Transverse colon (tissue), 4 donors: Measurements from ENCODE around the gene FLNA. TPM values are rescaled to one million over a fixed set of nuclear protein-coding genes. Genes with fewer than 3 reads are reported as not detected.
A peak's percentile ranks its signal among the peaks of the same experiment; 100 is the strongest.

ENCODE experiments used
- DNase-seq: peaks from one replicate; pipeline ENCODE4 v3.0.0-alpha.2; 2019
- H3K27ac ChIP-seq, 4 donors: fragments of 200-600 bp; sonication (generic); 2 replicates each; pipeline ENCODE4 v1.5.1; 2016 to 2018; ENCODE audit warnings: inconsistent platforms in 4 of 4
- H3K27me3 ChIP-seq: fragments of 200-600 bp; sonication (generic); 2 replicates; pipeline ENCODE4 v1.5.1; 2017; ENCODE audit warnings: inconsistent platforms
- H3K36me3 ChIP-seq, 4 donors: fragments of 200-600 bp; sonication (generic); 2 replicates each; pipeline ENCODE4 v1.5.1; 2017 to 2019; ENCODE audit warnings: inconsistent platforms in 4 of 4
- H3K4me1 ChIP-seq, 4 donors: fragments of 200-600 bp; sonication (generic); 2 replicates each; pipeline ENCODE4 v1.5.1; 2017 to 2020; ENCODE audit warnings: inconsistent platforms in 4 of 4
- H3K4me3 ChIP-seq, 4 donors: fragments of 200-600 bp; sonication (generic); 1 replicate in 1 of 4; 2 replicates in 3 of 4; pipeline versions ENCODE4 v1.5.1 to v1.6.1; 2017 to 2019; ENCODE audit warnings: inconsistent platforms in 4 of 4
- H3K9me3 ChIP-seq, 2 donors: fragments of 200-600 bp; sonication (generic); 2 replicates each; pipeline ENCODE4 v1.5.1; 2017 to 2019; ENCODE audit warnings: inconsistent platforms in 2 of 2
- CTCF ChIP-seq, 5 experiments: fragments of 200-600 bp in 3 of 5; fragments of 450-650 bp in 2 of 5; sonication (generic) in 3 of 5; IDR thresholded peaks; 1 replicate in 2 of 5; 2 replicates in 3 of 5; pipeline ENCODE4 v1.5.1; 2016 to 2017; ENCODE audit warnings: antibody characterized with exemption in 5 of 5, inconsistent platforms in 3 of 5, mild to moderate bottlenecking in 2 of 5, moderate library complexity in 1 of 5
- EP300 ChIP-seq: sonication (generic); formaldehyde crosslinking; IDR thresholded peaks from one replicate; pipeline ENCODE4 v1.6.1; 2017; ENCODE audit warnings: antibody characterized with exemption, low read depth
- POLR2A ChIP-seq: fragments of 450-650 bp; IDR thresholded peaks from one replicate; pipeline ENCODE4 v1.6.1; 2016; ENCODE audit warnings: antibody characterized with exemption, mild to moderate bottlenecking, moderate library complexity
- POLR2AphosphoS5 ChIP-seq, 3 donors: sonication (generic); formaldehyde crosslinking; IDR thresholded peaks; one replicate each; pipeline ENCODE4 v1.6.1; 2016; ENCODE audit warnings: antibody characterized with exemption in 3 of 3
- WGBS, 2 donors: methylation state at CpG; one replicate each; pipeline ENCODE4 v1.1.5; 2018; ENCODE audit warnings: low coverage in 1 of 2; 5-methylcytosine and 5-hydroxymethylcytosine counted together
- in situ Hi-C, 4 donors: fragments of 200-750 bp; cut with MboI; loops; one replicate each; pipeline versions ENCODE4 v1.15.0 to v1.15.1; 2017; ENCODE audit warnings: low sequenced_read_pairs in 3 of 4, low pct_ligation_motif_present in 1 of 4, low pct_unique_long_range_greater_than_20kb in 1 of 4
- intact Hi-C: fragments of 100-400 bp; cut with DNase I; formaldehyde crosslinking; loops from one replicate; pipeline ENCODE4 v1.15.1; 2023; ENCODE audit warnings: low total_unique reads
- total RNA-seq, 4 donors: library from RNA; depleted of rRNA; stranded (reverse); fragments of >200 nt; gene quantifications; one replicate each; pipeline ENCODE4 v1.1.0, GENCODE V29; 2016

FLNA gene
- total RNA-seq, 4 donors from 2014 or later, result 632 to 3,163 (median 1,262) TPM

GRCh38 chrX:154325541-154325940 is 48.9 kb downstream of the FLNA start:
- no peaks in the 10 kb centered on the region for H3K36me3 ChIP-seq
- TF ChIP-seq EP300, result no peak
- no peak for TF ChIP-seq POLR2A
- no peak for TF ChIP-seq POLR2AphosphoS5 (IDR thresholded peaks at IDR 0.05)
- no peak for TF ChIP-seq CTCF (IDR thresholded peaks at IDR 0.05)
- no peaks in the 10 kb centered on the region for H3K9me3 ChIP-seq
- peak overlapping the region in 1 of 4 donors; percentile 20 for H3K27ac ChIP-seq
- intact Hi-C loops (no loop called here), in situ Hi-C loops (no loop called here)
- peaks cover 0 to 8% (median 0%) of the 10 kb centered on the region in 4 donors for H3K4me1 ChIP-seq
- DNase-seq, result no peak
- peaks cover 4% of the 10 kb centered on the region for H3K27me3 ChIP-seq
- H3K4me3 ChIP-seq, result no peak overlapping the region
- WGBS, 2 donors, result 69% methylated on average over 8 of the region's 8 CpGs; no CpG with 5 or more reads in 1 of the 2 donors

GRCh38 chrX:154323537-154323936 is 50.9 kb downstream of the FLNA start:
- H3K36me3 ChIP-seq, result no peaks in the 10 kb centered on the region
- H3K4me1 ChIP-seq, result peaks cover 0 to 8% (median 0%) of the 10 kb centered on the region in 4 donors
- no peaks in the 10 kb centered on the region for H3K9me3 ChIP-seq
- TF ChIP-seq CTCF (IDR thresholded peaks at IDR 0.05) (no peak), EP300 (no peak), POLR2AphosphoS5 (IDR thresholded peaks at IDR 0.05) (no peak), POLR2A (no peak)
- in situ Hi-C loops (no loop called here), intact Hi-C loops (no loop called here)
- 58% methylated on average over 7 of the region's 7 CpGs; no CpG with 5 or more reads in 1 of the 2 donors for WGBS, 2 donors
- no peak overlapping the region for H3K4me3 ChIP-seq
- DNase-seq, result no peak
- no peak overlapping the region for H3K27ac ChIP-seq
- H3K27me3 ChIP-seq, result peaks cover 4% of the 10 kb centered on the region

- Histone ChIP-seq H3K27ac (no peak overlapping the region), H3K27me3 (peaks cover 4% of the 10 kb centered on the region), H3K9me3 (no peaks in the 10 kb centered on the region), H3K4me3 (no peak overlapping the region), H3K4me1 (peaks cover 0 to 8% (median 0%) of the 10 kb centered on the region in 4 donors), H3K36me3 (no peaks in the 10 kb centered on the region)
- intact Hi-C loops, result no loop called here
- no peak for DNase-seq
- TF ChIP-seq POLR2AphosphoS5 (IDR thresholded peaks at IDR 0.05) (no peak), CTCF (IDR thresholded peaks at IDR 0.05) (no peak), POLR2A (no peak), EP300 (no peak)
- in situ Hi-C loops, result no loop called here
- 80 to 86% methylated on average over 3 to 10 of the region's 10 CpGs for WGBS, 2 donors
Measured at GRCh38 chrX:154322890-154323289, 51.5 kb downstream of the FLNA start.

- peak; percentile 18 for DNase-seq
- WGBS, 2 donors, result 49% methylated on average over 10 of the region's 10 CpGs; no CpG with 5 or more reads in 1 of the 2 donors
- intact Hi-C loops, result no loop called here
Measured at GRCh38 chrX:154321594-154321993, 52.8 kb downstream of the FLNA start.

More at GRCh38 chrX:154321594-154321993, 52.8 kb downstream of the FLNA start:
- H3K27me3 ChIP-seq, result peaks cover 4% of the 10 kb centered on the region
- in situ Hi-C loops, result no loop called here
- TF ChIP-seq POLR2AphosphoS5 (IDR thresholded peaks at IDR 0.05) (no peak), POLR2A (no peak), EP300 (no peak), CTCF (IDR thresholded peaks at IDR 0.05) (no peak)
- H3K36me3 ChIP-seq, result no peaks in the 10 kb centered on the region
- no peaks in the 10 kb centered on the region for H3K4me1 ChIP-seq
- H3K4me3 ChIP-seq, result no peak overlapping the region
- H3K27ac ChIP-seq, result no peak overlapping the region
- H3K9me3 ChIP-seq, result no peaks in the 10 kb centered on the region
